HEK293T (cell line): ENCODE data around the gene PPM1K.

Experiments
- NFRKB ChIP-seq: fragments of 450-650 bp; IDR thresholded peaks from 2 replicates; pipeline ENCODE4 v1.6.1; 2016; ENCODE audit warnings: mild to moderate bottlenecking, moderate library complexity
- ZNF384 ChIP-seq: fragments of 450-650 bp; IDR thresholded peaks from 2 replicates; pipeline ENCODE4 v1.6.1; 2016

GRCh38 chr4:88275949-88276515 lies 8.3 kb downstream of the PPM1K start:
- TF ChIP-seq NFRKB = no peak
- no peak for TF ChIP-seq ZNF384
